Left colon (tissue), 2 donors: ENCODE results near the gene CNP. TPM values are rescaled to one million over a fixed set of nuclear protein-coding genes. Genes with fewer than 3 reads are reported as not detected.

ENCODE experiments used
- ATAC-seq: fragments of 200-7000 bp; cut with Tn5 transposase; one replicate; pipeline ENCODE4 v1.9.1; 2020; ENCODE audit warnings: mild to moderate bottlenecking, moderate library complexity
- DNase-seq, 2 donors: peaks; one replicate each; pipeline ENCODE4 v3.0.0-alpha.2; 2020
- intact Hi-C, 2 donors: fragments of 100-400 bp; cut with DNase I in 1 of 2; cut with micrococcal nuclease in 1 of 2; formaldehyde crosslinking; loops; one replicate each; pipeline versions ENCODE4 v1.11.2 to v1.14.0; 2022; cut with DNase I, micrococcal nuclease
- total RNA-seq, 2 donors: library from RNA; stranded (reverse); fragmentation: NEBNext Ultra II Directional; extraction: Animal tissue kit (Norgen Biotek cat#: 25700); gene quantifications; one replicate each; pipeline ENCODE4 v1.2.1, GENCODE V29; 2021
- donor health status: DM: no; HTN: no; CAD: no.
- donor health status: DM: yes; HTN: yes; CAD: no.

CNP gene
- total RNA-seq, 2 donors from 2014 or later = 45.6 to 53.6 TPM

- peak; percentile 15 for ATAC-seq
- peak; percentile 47 to 51 for DNase-seq
- intact Hi-C loops = loop anchor here in 1 of 2 donors (10.0 kb wide), 1 partner anchor 147 kb away; the partner anchor contains the start of gene DHX58
Measured at GRCh38 chr17:41967141-41967920, 736 bp downstream of the CNP start.

GRCh38 chr17:41967921-41968578 lies 1.5 kb downstream of the CNP start:
- no peak for DNase-seq
- intact Hi-C loops = loop anchor here in 1 of 2 donors (10.0 kb wide), 1 partner anchor 147 kb away; the partner anchor contains the start of gene DHX58
- no peak for ATAC-seq

GRCh38 chr17:41968676-41969075 lies 2.1 kb downstream of the CNP start:
- intact Hi-C loops = loop anchor here in 1 of 2 donors (10.0 kb wide), 1 partner anchor 146 kb away; the partner anchor contains the start of gene DHX58
- ATAC-seq (no peak), DNase-seq (no peak)

GRCh38 chr17:41970901-41971331 lies 4.3 kb downstream of the CNP start:
- intact Hi-C loops = no loop called here
- no peak for DNase-seq
- ATAC-seq = no peak

GRCh38 chr17:41971721-41972523 lies 5.3 kb downstream of the CNP start:
- ATAC-seq = no peak
- DNase-seq = no peak
- intact Hi-C loops = no loop called here

GRCh38 chr17:41972571-41973407 lies 6.2 kb downstream of the CNP start:
- intact Hi-C loops = no loop called here
- no peak for DNase-seq
- peak; percentile 8 for ATAC-seq

GRCh38 chr17:41973408-41973811 lies 6.8 kb downstream of the CNP start:
- no peak for DNase-seq
- intact Hi-C loops = no loop called here
- no peak for ATAC-seq

GRCh38 chr17:41974031-41974430 lies 7.4 kb downstream of the CNP start:
- DNase-seq = no peak
- no peak for ATAC-seq
- intact Hi-C loops = no loop called here

- intact Hi-C loops = no loop called here
- ATAC-seq = no peak
- no peak for DNase-seq
Measured at GRCh38 chr17:41974658-41975057, 8.1 kb downstream of the CNP start.

GRCh38 chr17:41975099-41976083 lies 8.8 kb downstream of the CNP start:
- intact Hi-C loops = no loop called here
- no peak for ATAC-seq
- no peak for DNase-seq

- intact Hi-C loops = no loop called here
- ATAC-seq = no peak
- no peak for DNase-seq
Measured at GRCh38 chr17:41976142-41976768, 9.7 kb downstream of the CNP start.

- ATAC-seq (peak; percentile 15), DNase-seq (no peak)
- intact Hi-C loops = no loop called here
Measured at GRCh38 chr17:41977991-41978390, 11.4 kb downstream of the CNP start.

- intact Hi-C loops = no loop called here
- ATAC-seq (no peak), DNase-seq (no peak)
Measured at GRCh38 chr17:41982026-41982760, 15.6 kb downstream of the CNP start.

- DNase-seq = no peak
- intact Hi-C loops = no loop called here
- no peak for ATAC-seq
Measured at GRCh38 chr17:41984454-41984853, 17.9 kb downstream of the CNP start.

GRCh38 chr17:41985919-41986318 lies 19.3 kb downstream of the CNP start:
- intact Hi-C loops = no loop called here
- ATAC-seq (no peak), DNase-seq (no peak)

- intact Hi-C loops = no loop called here
- ATAC-seq (no peak), DNase-seq (no peak)
Measured at GRCh38 chr17:41986634-41987033, 20.0 kb downstream of the CNP start.
